CD4-positive, alpha-beta T cell (primary cell): ENCODE measurements around the gene PISD. TPM values are rescaled to one million over a fixed set of nuclear protein-coding genes. Genes with fewer than 3 reads are reported as not detected.
"Not testable (repeated sequence)": the region's sequence is repeated elsewhere in the genome, so short reads cannot be mapped to it uniquely, and the experiment has no call there.

ENCODE experiments used
- ATAC-seq: fragments of 200-7000 bp; cut with Tn5 transposase; one replicate; pipeline ENCODE4 v1.10.0; 2022; ENCODE audit warnings: mild to moderate bottlenecking; ENCODE audit not compliant: poor library complexity
- CTCF ChIA-PET: fragments of 350-600 bp; sonication (Branson Sonifier 250); formaldehyde crosslinking; loops from one replicate; lab custom pipeline; 2021; ENCODE audit warnings: antibody characterized with exemption, inconsistent platforms; lab: Charles Lee
- POLR2A ChIA-PET: fragments of 350-600 bp; sonication (Branson Sonifier 250); formaldehyde crosslinking; loops from one replicate; lab custom pipeline; 2021; ENCODE audit warnings: antibody characterized with exemption, inconsistent platforms; lab: Charles Lee
- DNase-seq, 14 experiments: peaks; one replicate each; pipeline ENCODE4 v3.0.0-alpha.2; 2013 to 2020; ENCODE audit warnings: mixed read lengths in 2 of 14
- H3K27ac ChIP-seq, 2 donors: one replicate each; pipeline versions ENCODE4 v1.5.1 to v1.7.0; 2013; ENCODE audit warnings: low read length in 2 of 2, low read depth in 1 of 2, mild to moderate bottlenecking in 1 of 2
- H3K27me3 ChIP-seq, 2 experiments: 1 replicate in 1 of 2; 2 replicates in 1 of 2; pipeline versions ENCODE4 v1.6.1 to v1.7.0; 2013; ENCODE audit warnings: low read length in 2 of 2, control low read depth in 1 of 2, mild to moderate bottlenecking in 1 of 2, moderate library complexity in 1 of 2; ENCODE audit not compliant: insufficient read depth in 2 of 2, control insufficient read depth in 1 of 2
- H3K36me3 ChIP-seq: one replicate; pipeline ENCODE4 v1.6.1; 2013; ENCODE audit warnings: low read length, control low read depth; ENCODE audit not compliant: insufficient read depth
- H3K4me1 ChIP-seq: one replicate; pipeline ENCODE4 v1.6.1; 2013; ENCODE audit warnings: low read length, control low read depth; ENCODE audit not compliant: insufficient read depth
- H3K4me3 ChIP-seq: one replicate; pipeline ENCODE4 v1.5.1; 2013; ENCODE audit warnings: mild to moderate bottlenecking, low read length, moderate library complexity
- H3K9me3 ChIP-seq, 2 experiments: 1 replicate in 1 of 2; 2 replicates in 1 of 2; pipeline versions ENCODE4 v1.6.1 to v1.7.0; 2013; ENCODE audit warnings: low read length in 2 of 2, mild to moderate bottlenecking in 2 of 2, control low read depth in 1 of 2, moderate library complexity in 1 of 2; ENCODE audit not compliant: control insufficient read depth in 1 of 2, insufficient read depth in 1 of 2
- H3K27ac Mint-ChIP-seq: one replicate; pipeline ENCODE4 v1.8.0; 2020; ENCODE audit warnings: mixed read lengths
- H3K27me3 Mint-ChIP-seq: one replicate; pipeline ENCODE4 v1.8.0; 2021; ENCODE audit warnings: mixed read lengths
- H3K36me3 Mint-ChIP-seq: one replicate; pipeline ENCODE4 v1.8.0; 2021; ENCODE audit warnings: low read depth, mixed read lengths
- H3K4me1 Mint-ChIP-seq: one replicate; pipeline ENCODE4 v1.8.0; 2021; ENCODE audit warnings: low read depth, mixed read lengths
- H3K4me3 Mint-ChIP-seq: one replicate; pipeline ENCODE4 v1.8.0; 2020; ENCODE audit warnings: mild to moderate bottlenecking, mixed read lengths
- H3K9me3 Mint-ChIP-seq: one replicate; pipeline ENCODE4 v1.8.0; 2020; ENCODE audit warnings: mixed read lengths
- CTCF ChIP-seq: fragments of 200-600 bp; IDR thresholded peaks from one replicate; pipeline ENCODE4 v1.8.0; 2022; ENCODE audit warnings: antibody characterized with exemption, mild to moderate bottlenecking
- intact Hi-C, 2 experiments: fragments of 100-400 bp; cut with DNase I in 1 of 2; cut with micrococcal nuclease in 1 of 2; formaldehyde crosslinking; loops; one replicate each; pipeline versions ENCODE4 v1.15.1 to v1.9.0; 2023 to 2025; cut with DNase I, micrococcal nuclease
- total RNA-seq, 174 experiments: library from RNA in 2 of 174; stranded (reverse) in 2 of 174; gene quantifications; one replicate each; pipeline ENCODE4 v1.2.3 and lab custom pipeline; 2021 to 2026

Gene PISD
- total RNA-seq, 2 experiments from 2014 or later = 23.4 to 25.3 TPM

GRCh38 chr22:31595271-31595670 is 66.7 kb downstream of the PISD start:
- Histone ChIP-seq H3K27me3 (no peaks in the 10 kb centered on the region), H3K27ac (no peak overlapping the region), H3K9me3 (no peaks in the 10 kb centered on the region), H3K4me3 (no peak overlapping the region), H3K4me1 (no peaks in the 10 kb centered on the region), H3K36me3 (no peaks in the 10 kb centered on the region)
- H3K4me1 Mint-ChIP-seq = no peaks in the 10 kb centered on the region
- H3K4me3 Mint-ChIP-seq = no peak overlapping the region
- TF ChIP-seq CTCF = no peak
- intact Hi-C loops = no loop called here
- POLR2A ChIA-PET = no interaction called here
- DNase-seq (no peak), ATAC-seq (no peak)
- no peaks in the 10 kb centered on the region for H3K27me3 Mint-ChIP-seq
- no peaks in the 10 kb centered on the region for H3K9me3 Mint-ChIP-seq
- H3K36me3 Mint-ChIP-seq = peaks cover 34% of the 10 kb centered on the region
- peak overlapping the region; percentile 9 for H3K27ac Mint-ChIP-seq
- CTCF ChIA-PET = no interaction called here

DNA sequence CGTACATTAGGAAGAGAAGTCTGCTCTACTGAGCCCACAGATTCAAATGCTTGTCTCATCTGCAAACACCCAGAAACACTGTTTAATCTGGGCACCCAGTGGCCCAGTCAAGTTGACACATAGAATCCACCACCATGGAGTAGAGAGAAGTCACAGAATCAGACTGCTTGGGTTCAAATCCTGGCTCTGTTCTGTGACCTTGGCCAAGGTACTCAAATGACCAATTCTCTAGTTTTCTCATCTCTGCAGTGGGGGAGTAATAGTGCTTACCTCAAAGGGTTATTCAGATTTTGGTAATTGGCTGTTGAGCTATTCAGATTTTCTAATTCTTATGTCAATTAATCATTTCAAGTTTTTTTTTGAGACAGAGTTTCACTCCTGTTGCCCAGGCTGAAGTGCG is 71.9 kb downstream of the PISD start:
- H3K4me3 Mint-ChIP-seq, H3K9me3 ChIP-seq, H3K27me3 ChIP-seq, H3K27ac ChIP-seq, POLR2A ChIA-PET, H3K4me3 ChIP-seq, DNase-seq, ATAC-seq, CTCF ChIA-PET, intact Hi-C loops, H3K27me3 Mint-ChIP-seq, H3K9me3 Mint-ChIP-seq, H3K27ac Mint-ChIP-seq: not testable (repeated sequence)
- Mint-ChIP-seq H3K4me1 (peaks cover 14% of the 10 kb centered on the region), H3K36me3 (peaks cover 45% of the 10 kb centered on the region)
- peaks cover 39% of the 10 kb centered on the region for H3K36me3 ChIP-seq
- H3K4me1 ChIP-seq = peaks cover 16% of the 10 kb centered on the region

- no peaks in the 10 kb centered on the region for H3K27me3 ChIP-seq
- ChIA-PET POLR2A (interaction anchor here (0.7 kb wide), 1 partner anchor 155 kb away, joined by 6 read pairs; no protein-coding TSS in a partner anchor), CTCF (no interaction called here)
- no peak overlapping the region for H3K4me3 ChIP-seq
- no peak for DNase-seq
- Mint-ChIP-seq H3K4me3 (no peak overlapping the region), H3K27me3 (no peaks in the 10 kb centered on the region), H3K36me3 (peaks cover 54% of the 10 kb centered on the region), H3K9me3 (no peaks in the 10 kb centered on the region), H3K27ac (no peak overlapping the region), H3K4me1 (peaks cover 24% of the 10 kb centered on the region)
- no peaks in the 10 kb centered on the region for H3K9me3 ChIP-seq
- intact Hi-C loops = no loop called here
- TF ChIP-seq CTCF = no peak
- no peak overlapping the region for H3K27ac ChIP-seq
- peaks cover 41% of the 10 kb centered on the region for H3K36me3 ChIP-seq
- no peak for ATAC-seq
- peaks cover 23% of the 10 kb centered on the region for H3K4me1 ChIP-seq
Measured at GRCh38 chr22:31588970-31589675, 72.9 kb downstream of the PISD start.
